ENCODE measurements around the gene ARHGAP12.
"Not testable (repeated sequence)": the region's sequence is repeated elsewhere in the genome, so short reads cannot be mapped to it uniquely, and the experiment has no call there.

The ARHGAP12 gene

GRCh38 chr10:31820096-31820495 lies 108.5 kb downstream of the ARHGAP12 start:
- no peak for DNase-seq

GRCh38 chr10:31819391-31819820 lies 109.2 kb downstream of the ARHGAP12 start:
- DNase-seq: no peak

GRCh38 chr10:31816318-31816717 lies 112.3 kb downstream of the ARHGAP12 start:
- no peak for DNase-seq

GRCh38 chr10:31808258-31809218 lies 120.1 kb downstream of the ARHGAP12 start:
- no peak for DNase-seq

GRCh38 chr10:31804352-31804810 lies 124.2 kb downstream of the ARHGAP12 start:
- DNase-seq: no peak

GRCh38 chr10:31803606-31804351 lies 124.9 kb downstream of the ARHGAP12 start:
- no peak for DNase-seq

DNA sequence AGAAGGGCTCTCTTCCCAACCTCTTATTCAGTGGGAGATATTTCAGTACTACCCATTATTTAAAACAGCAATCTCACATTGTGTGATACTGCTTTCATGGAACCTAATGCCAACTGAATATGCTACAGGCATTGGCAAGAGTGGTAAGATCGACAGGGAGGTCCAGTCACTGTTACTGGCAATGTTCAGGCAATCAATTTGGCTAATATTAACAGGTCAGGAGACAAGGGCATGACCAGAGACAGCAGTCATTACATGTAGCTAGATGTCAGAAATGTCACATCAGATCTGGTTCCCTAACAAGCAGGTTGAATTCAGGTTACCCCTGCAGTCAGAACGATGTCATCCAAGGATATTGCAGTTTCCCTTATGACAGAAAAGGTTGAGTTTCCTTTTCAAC lies 129.4 kb downstream of the ARHGAP12 start:
- no peak for DNase-seq

DNA sequence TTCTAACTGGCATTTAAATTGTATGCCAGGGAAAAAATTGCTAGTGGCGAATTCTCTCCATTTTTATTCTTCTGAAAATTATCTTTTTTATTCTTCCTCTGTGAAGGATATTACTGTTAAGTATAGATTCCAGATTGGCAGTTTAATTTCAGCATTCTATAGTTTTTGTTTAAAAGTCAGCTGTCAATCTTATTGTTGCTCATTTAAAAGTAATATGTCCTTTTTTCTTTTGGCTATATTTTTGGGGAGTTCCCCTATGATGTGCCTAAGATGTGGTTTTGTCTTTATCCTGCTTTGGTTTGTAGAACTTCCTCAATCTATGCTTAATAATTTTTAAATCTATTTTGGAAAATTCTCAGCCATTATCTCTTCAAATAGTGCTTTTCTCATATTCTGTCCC lies 135.9 kb downstream of the ARHGAP12 start:
- DNase-seq: no peak

DNA sequence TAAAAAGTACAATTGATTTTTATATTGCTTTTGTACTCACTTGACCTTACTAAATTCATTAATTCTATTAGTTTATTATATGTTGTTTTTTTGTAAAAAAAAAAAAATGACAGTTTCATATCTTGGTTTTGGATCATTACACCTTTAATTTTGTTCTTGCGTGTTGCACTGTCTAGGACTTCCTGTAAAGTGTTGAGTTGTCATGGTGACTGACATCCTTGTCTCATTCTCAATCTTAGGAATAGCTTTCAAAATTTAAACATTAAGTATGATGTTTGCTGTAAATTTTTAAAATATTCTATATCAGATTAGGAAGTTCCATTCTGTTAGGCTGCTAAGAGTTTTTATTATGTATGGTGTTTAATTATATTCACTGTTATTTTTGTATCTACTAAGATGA lies 139.1 kb downstream of the ARHGAP12 start:
- no peak for DNase-seq

DNA sequence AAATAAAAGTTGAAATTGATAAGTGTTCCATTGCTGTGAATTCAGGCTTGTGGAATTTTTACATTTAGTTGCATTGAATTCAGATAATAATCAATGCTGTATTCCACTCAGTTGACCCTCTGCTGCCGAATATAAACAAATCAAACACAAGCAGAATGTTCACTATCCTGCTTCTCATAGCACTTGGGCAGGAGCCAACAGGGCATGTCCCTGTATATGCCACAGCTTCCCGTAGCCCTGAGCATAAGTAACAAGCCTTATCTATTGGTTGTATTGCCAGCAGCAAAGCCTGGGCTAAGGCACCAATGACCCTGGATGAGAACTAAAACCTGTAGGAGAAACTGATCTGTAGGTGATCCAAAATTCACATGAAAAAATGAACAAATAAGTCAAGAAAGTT lies 145.9 kb downstream of the ARHGAP12 start:
- no peak for DNase-seq

DNA sequence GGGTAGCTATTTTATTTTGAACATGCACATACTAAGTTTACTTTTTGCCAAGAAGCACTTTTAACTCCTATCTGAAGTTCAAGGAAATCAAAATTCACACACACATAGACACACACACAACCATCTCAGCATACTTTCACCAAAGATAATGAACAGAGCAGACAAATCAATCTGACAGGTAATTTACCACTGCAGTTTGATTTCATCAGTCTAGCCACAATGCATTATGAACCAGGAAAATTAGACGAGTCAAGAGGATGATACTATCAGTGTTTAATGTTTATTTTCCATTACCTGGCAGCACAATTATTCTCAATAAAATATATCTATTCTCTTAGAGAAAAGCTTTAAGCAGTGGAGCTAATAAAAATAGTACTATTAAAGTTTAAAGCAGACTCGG lies 147.9 kb downstream of the ARHGAP12 start:
- DNase-seq: no peak

GRCh38 chr10:31778627-31779026 lies 150.0 kb downstream of the ARHGAP12 start:
- no peak for DNase-seq

DNA sequence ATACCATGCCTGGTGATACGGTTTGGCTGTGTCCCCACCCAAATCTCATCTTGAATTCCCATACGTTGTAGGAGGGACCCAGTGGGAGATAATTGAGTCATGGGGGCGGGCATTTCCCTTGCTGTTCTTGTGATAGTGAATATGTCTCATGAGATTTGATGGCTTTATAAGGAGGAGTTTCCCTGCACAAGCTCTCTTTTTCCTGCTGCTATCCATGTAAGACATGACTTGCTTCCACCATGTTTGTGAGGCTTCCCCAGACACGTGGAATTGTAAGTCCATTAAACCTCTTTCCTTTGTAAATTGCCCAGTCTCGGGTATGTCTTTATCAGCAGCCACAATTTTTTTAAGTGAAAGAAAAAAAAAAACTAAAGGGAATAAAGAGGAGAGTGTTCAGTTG lies 152.5 kb downstream of the ARHGAP12 start:
- DNase-seq: no peak

DNA sequence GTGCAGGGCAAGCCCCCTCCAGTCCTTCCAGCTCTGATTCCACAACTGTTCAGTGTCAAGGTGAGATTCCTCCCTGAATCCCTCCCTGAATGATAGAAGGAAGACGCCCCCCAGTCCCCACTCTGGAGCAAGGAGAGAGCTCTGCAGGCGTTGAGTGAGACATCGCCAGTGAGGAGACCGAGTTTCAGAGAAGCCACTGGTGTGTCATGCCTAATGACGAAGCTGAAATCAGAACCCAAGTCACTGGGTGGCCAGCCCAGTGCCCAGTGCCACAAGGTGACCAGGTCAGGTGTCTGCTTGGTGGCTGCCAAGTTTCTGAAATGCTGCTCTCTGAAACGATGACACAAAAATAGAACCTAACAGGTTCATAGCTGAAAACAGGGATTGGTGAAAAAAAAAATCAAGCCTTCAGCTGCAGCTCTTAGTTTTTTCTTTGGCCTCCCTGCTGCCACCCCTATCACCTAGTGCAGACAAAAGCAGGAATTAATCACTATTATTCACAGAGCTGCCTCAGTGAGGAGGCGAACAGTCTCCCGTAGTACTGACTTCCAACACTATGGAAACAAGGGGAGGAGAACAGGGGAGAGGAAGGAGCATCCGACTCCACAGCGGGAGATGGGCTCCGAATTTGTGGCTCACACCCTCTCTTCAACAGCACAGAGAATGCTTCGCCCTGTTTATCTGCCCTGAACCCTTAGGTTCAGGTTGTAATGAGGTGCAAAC lies 153.5 kb downstream of the ARHGAP12 start:
- DNase-seq: no peak

- no peak for DNase-seq
Measured at GRCh38 chr10:31774299-31774900, 154.2 kb downstream of the ARHGAP12 start.

GRCh38 chr10:31773749-31774298 lies 154.8 kb downstream of the ARHGAP12 start:
- DNase-seq: no peak

- DNase-seq: no peak
Measured at GRCh38 chr10:31771331-31771831, 157.2 kb downstream of the ARHGAP12 start.

DNA sequence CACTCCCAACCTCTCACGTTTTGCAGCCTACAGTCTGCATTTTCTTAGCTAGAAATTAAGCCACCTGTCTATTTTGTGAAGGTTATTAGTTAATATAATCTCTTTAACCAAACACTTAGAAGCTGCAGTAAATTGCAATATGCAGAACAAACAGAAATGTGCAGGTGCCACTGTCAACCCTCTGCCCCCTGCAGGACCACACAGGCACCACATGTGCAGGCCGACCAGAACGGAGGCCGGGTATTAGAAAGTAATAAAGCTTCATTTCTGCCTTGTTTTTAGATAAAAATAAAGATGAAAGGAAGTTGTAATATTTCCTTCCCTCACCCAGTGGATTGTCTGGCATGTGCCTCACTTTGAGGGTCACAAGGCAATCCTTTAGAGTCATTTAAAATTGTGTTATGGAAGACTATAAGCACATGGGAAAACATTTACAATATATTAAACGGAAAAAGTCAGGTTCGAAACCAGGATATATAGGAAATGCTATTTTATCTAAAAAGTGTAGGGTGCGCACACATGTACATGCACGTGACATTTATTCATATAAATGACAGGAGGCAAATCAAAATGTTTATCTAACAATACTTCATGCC lies 158.2 kb downstream of the ARHGAP12 start:
- peak; percentile 46 for DNase-seq

DNA sequence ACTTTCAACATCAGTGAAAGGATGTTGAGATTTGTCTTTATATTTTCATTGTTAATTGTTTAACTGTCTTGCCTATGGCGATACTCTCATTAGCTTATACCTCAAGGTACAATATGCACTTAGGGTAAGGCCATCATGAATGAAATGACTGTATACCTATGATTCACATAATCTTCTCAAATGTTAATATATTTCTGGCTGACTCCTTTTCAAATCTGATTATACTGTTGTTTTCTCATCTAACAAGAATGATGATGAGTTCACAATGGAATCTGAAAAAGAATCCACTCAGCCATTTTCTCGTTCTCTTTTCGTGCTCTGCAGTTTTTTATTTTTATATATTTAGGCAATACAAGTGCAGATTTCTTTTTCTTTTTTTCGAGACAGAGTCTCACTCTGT lies 159.1 kb downstream of the ARHGAP12 start:
- DNase-seq: no peak

DNA sequence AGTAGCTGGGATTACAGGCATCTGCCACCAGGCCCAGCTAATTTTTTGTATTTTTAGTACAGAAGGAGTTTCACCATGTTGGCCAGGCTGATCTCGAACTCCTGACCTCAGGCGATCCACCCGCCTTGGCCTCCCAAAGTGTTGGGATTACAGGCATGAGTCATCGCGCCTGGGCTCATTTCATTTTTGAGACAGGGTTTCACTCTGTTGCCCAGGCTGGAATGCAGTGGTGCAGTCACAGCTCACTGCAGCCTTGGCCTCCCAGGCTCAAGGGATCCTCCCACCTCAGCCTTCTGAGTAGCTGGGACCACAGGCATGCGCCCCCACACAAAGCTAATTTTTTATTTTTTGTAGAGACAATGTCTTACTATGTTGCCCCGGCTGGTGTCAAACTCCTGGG lies 159.7 kb downstream of the ARHGAP12 start:
- DNase-seq: not testable (repeated sequence)

DNA sequence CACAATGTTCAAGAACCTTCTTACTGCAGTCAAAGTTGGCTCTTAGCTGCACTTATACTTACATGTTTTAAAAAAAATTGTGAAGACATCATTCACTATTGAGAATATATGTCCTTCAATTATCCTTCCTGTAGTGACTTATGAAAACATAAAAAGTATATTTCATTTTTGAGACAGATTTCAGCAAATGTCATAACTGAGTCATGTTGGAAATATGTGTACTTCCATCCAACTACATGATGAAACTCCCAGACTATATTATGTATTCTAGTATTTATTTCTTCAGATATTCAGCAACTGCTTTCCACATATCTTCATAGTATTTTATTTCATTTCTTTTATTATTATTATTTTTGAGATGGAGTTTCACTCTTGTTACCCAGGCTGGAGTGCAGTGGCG lies 160.2 kb downstream of the ARHGAP12 start:
- DNase-seq: no peak

DNA sequence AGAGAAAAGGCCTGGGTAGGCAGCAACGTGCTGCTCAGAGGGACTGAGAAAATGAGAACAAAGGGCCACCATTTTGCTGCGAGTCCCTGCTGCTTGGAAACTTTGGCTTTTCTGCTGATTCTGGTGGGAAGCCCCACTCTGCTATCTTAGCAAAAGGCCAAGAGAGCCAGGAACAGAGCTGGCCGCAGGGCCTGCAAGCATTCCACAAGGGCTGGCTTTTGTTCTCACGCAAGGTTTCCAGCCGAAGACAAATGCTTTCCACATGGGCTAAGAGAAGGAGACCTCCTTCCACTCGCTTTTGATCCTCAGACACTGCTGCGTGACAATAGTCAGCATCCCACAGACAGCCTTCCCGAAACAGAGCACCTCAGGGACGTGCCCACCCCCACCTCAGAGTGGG lies 163.1 kb downstream of the ARHGAP12 start:
- DNase-seq: no peak

All from T-helper 9 cell (primary cell).